Measurements from ENCODE around the gene CDH24.
"Not testable (repeated sequence)": the region's sequence is repeated elsewhere in the genome, so short reads cannot be mapped to it uniquely, and the experiment has no call there.

Gene CDH24

DNA sequence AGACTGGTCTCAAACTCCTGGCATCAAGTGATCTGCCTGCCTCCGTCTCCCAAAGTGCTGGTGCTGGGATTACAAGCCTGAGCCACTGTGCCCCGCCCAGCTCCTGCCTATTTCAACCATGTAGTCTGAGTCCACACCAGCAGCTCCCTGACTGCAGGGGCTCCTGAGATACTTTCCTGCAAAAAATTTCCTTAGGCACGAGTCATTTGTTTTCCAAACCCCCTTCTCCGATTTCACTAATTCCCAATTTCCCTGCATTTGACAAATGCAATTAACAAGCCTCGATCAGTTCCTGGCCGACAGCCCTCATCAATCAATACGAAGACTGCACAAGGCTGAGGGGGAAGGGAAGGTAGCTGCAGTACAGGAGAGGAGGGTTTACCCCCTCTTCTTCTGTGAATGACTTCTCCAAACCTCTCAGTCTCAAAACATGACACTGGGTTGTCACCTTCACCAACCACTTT is 32.7 kb downstream of the CDH24 start:
- DNase-seq (ENCODE audit: low read depth, low spot score): no peak
- H3K27ac ChIP-seq: no peak overlapping the region

GRCh38 chr14:23023795-23024152 is 33.5 kb downstream of the CDH24 start:
- H3K27ac ChIP-seq: no peak overlapping the region
- no peak for DNase-seq (ENCODE audit: low read depth, low spot score)

GRCh38 chr14:23023022-23023794 is 34.1 kb downstream of the CDH24 start:
- H3K27ac ChIP-seq: no peak overlapping the region

GRCh38 chr14:23021889-23022442 is 35.4 kb downstream of the CDH24 start:
- DNase-seq (ENCODE audit: low read depth, low spot score): no peak
- no peak overlapping the region for H3K27ac ChIP-seq

More at GRCh38 chr14:23023022-23023794, 34.1 kb downstream of the CDH24 start:
- DNase-seq (ENCODE audit: low read depth, low spot score): no peak

DNA sequence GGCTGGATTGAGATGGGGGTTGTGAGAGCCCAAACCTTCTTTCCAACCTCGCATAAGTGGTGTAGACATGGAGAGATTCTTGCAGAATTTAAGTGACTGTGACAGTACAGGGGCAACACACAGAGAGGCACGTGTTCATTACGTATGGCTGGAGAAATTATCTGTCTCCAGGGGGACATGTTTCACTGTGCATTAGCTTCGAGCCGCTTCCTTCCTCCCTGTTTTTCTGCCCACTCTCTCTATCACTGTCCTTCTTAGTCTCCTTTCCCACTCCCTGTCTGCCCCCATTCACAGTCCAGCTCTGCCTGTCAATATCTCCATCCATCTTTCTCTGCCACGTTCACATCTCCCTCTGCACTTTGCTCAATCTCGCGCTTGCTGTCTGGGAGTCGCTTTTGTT is 35.9 kb downstream of the CDH24 start:
- no peak overlapping the region for H3K27ac ChIP-seq
- no peak for DNase-seq (ENCODE audit: low read depth, low spot score)

DNA sequence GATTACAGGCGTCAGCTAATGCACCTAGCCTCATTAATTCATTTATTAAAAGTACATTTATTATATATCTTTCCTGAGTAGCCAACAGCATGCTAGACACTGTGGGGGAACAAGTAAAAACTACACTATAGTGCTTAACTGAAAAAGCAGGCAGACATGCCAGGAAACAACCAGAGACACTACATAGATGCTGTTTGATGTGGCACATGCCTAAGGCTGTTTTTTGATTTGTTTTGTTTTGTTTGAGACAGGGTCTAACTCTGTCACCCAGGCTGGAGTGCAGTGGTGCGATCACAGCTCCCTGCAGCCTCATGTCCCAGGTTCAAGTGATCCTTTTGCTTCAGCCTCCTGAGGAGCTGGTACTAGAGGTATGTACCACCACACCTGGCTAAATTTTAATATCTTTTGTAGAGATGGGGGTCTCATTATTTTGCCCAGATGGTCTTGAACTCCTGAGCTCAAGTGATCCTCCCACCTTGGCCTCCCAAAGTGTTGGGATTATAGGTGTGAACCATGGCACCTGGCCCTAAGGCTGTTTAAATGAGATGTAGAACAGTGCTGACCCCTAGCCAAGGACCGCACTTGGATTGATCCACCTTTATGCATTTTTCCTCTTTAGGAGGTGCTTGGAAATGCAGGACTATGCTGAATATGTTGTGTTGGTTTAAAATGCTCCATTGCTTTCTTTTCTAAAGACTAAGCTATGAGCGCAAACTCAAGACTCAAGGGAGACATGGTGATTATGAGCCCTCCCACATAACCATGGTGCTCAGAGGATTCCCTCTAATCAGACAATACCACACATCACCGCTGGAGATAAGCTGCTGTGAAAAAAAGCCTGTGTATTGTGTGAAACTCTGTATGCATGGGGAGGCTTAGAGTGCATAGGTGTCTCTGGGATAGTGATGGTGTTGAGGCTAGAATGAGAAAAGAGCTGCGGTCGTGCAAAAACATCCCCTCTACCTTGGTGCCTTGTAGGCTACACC is 36.9 kb downstream of the CDH24 start:
- no peak for DNase-seq (ENCODE audit: low read depth, low spot score)
- H3K27ac ChIP-seq: no peak overlapping the region

GRCh38 chr14:23018107-23018506 is 39.2 kb downstream of the CDH24 start:
- H3K27ac ChIP-seq: no peak overlapping the region

DNA sequence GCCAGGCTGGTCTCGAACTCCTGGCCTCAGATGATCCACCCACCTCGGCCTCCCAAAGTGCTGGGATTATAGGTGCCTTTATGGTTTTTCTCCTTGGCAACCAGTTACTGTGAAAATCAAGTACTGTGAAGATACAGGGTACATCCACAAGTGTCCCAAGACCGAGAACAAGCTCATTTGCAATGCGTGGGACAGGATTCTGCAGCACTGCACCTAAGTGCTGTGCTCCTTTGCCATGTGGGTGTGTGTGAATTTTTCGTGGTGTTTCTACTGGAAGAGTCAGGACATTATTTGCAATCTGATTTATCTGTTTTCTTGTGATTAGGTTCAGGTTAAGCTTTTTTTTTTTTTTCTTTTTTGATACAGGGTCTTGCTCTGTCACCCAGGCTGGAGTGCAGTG is 40.2 kb downstream of the CDH24 start:
- no peak for DNase-seq (ENCODE audit: low read depth, low spot score)
- no peak overlapping the region for H3K27ac ChIP-seq

More at GRCh38 chr14:23018107-23018506, 39.2 kb downstream of the CDH24 start:
- DNase-seq (ENCODE audit: low read depth, low spot score): no peak

DNA sequence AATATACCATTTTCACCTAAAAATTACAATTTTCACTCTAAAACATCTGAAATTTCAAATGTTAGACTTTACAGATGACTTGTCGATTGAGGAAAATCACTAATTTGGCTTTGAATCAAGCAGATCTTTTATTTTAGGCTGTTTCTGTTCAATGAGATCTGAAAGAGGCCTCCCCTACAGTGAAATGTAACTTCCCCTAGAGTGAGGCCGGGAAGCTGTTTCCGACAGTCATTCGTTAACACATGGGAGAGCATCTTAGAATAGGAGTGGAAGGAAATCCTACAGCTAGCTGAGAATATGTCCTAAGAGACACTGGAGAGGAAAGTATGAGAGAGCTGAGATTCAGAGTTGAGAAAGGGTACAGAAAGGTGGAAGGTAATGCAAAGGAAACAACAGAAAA is 41.7 kb downstream of the CDH24 start:
- no peak for DNase-seq (ENCODE audit: low read depth, low spot score)
- H3K27ac ChIP-seq: no peak overlapping the region

GRCh38 chr14:23013749-23014054 is 43.6 kb downstream of the CDH24 start:
- not testable (repeated sequence) for H3K27ac ChIP-seq; DNase-seq (ENCODE audit: low read depth, low spot score)

GRCh38 chr14:23013054-23013748 is 44.1 kb downstream of the CDH24 start:
- no peak overlapping the region for H3K27ac ChIP-seq
- DNase-seq (ENCODE audit: low read depth, low spot score): no peak

DNA sequence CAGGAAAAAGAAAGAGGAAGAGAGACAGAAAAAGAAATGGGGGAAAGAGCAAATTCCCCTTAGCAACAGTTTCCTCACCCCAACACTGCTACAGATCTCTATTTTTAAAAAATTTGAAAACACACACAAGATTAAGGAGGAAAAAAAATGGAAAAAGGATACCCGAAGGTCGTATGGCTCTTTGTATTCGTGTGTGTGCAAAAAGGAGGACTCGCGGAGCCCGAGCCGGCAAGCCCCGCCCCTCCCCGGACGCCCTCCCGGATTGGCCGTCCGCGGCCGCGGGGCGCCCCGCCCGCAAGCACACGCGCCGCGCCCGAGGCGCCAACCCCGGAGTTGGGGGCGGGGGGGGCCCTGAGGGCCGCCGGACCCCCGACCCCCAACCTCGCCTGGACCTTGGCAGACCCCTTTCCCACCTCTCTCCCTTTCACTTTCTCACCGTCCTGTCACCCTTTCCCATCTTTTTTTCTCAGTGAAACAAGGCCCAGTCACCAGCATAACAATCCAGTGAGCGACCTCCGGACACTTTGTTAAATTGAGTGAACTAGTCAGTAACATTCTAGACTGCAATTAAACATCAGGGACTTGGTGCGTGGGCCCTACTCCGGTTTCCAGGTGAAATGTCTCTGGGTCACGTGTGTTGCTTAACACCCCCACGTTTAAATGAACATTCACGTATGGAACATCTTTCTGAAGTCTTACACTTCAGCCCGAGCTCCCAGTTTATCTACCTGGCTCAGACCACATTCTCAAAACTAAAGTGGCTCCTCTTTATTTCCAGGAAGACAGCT is 47.2 kb downstream of the CDH24 start, which contains the start of gene C14orf93:
Gene C14orf93 (minus strand): TSS at position 205 of the 788 bp plus-strand sequence. CDS start 11,120 bp downstream, outside the sequence.
- no peak for DNase-seq (ENCODE audit: low read depth, low spot score)
- H3K27ac ChIP-seq: peak within 1 kb of the TSS; percentile 58

DNA sequence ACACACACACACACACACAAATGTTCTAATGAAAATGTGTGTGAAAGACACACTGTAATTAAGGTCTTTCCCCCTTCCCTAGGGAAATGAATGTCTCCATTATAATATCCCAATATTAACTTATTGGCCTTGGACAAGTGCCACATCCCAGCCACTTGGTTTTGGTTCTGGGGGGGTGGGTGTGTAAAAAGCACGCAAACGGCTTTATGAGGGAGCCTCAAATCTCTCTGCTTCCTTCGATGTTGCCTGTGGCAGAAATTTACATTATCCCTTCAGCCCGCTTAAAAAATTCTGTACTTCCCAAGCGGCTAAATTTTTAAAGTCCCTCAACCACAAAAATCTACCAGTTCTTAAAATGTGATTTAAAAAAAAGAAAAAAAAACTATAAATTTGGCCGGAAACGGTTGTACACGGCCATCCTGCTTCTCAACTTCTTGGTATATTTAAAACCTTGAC is 47.8 kb downstream of the CDH24 start:
- no peak for DNase-seq (ENCODE audit: low read depth, low spot score)
- peak overlapping the region; percentile 58 for H3K27ac ChIP-seq

- DNase-seq (ENCODE audit: low read depth, low spot score): no peak
- peak overlapping the region; percentile 2 for H3K27ac ChIP-seq
Measured at GRCh38 chr14:23008831-23009230, 48.5 kb downstream of the CDH24 start.

DNA sequence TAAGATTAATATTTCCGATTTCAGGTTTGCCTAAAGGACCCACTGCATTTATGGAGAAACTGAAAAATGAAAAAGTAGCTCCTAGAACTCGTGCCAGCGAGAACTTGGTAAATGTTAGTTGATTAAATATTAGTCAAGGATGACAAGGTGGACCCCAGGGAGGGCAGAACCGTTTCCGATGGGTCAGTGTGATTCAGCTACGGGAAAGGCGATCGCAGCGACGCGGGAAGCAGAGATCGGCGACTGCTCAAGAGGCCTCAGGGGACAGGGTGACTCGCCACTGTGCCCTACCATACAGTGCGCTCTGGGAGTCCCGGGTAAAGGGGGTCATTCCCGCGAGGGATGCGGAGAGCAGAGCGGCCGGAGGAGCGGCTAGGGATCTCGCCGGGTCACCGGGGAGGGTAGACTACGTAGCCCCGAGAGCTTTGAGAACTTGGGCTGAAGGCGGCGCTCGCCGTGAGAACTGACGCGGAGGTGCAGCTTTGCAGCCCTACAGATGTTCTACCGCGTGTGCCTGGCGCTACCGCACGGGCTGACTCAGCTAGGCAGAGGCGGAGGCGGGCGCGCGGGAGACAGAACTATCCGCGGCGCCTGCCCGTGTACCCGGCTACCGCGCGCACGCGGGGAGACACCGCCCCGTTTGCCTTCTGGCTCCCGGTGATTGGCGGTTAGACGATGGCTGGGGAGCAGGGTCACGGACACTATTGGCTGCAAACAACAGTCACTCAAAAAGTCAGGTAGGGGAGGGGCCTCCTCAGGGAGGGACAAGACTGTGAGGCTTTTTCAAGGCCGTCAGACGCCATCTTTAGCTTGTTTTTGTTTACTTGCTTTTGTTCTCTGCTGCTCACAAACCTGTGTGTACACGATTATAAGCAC is 50.5 kb downstream of the CDH24 start:
- DNase-seq (ENCODE audit: low read depth, low spot score): peak; percentile 83
- H3K27ac ChIP-seq: peak overlapping the region; percentile 82

GRCh38 chr14:23006188-23006534 is 51.2 kb downstream of the CDH24 start:
- peak overlapping the region; percentile 82 for H3K27ac ChIP-seq
- no peak for DNase-seq (ENCODE audit: low read depth, low spot score)

- H3K27ac ChIP-seq: peak overlapping the region; percentile 82
- no peak for DNase-seq (ENCODE audit: low read depth, low spot score)
Measured at GRCh38 chr14:23005451-23006187, 51.7 kb downstream of the CDH24 start.

- H3K27ac ChIP-seq; DNase-seq (ENCODE audit: low read depth, low spot score): not testable (repeated sequence)
Measured at GRCh38 chr14:23004274-23004673, 53.0 kb downstream of the CDH24 start.

Measured in epithelial cell of prostate (primary cell).